Tibial nerve (tissue), 4 donors: ENCODE measurements around the gene SOCS6. TPM values are rescaled to one million over a fixed set of nuclear protein-coding genes. Genes with fewer than 3 reads are reported as not detected.
"Not testable (repeated sequence)": the region's sequence is repeated elsewhere in the genome, so short reads cannot be mapped to it uniquely, and the experiment has no call there.

Source experiments
- DNase-seq, 2 donors: peaks; one replicate each; pipeline ENCODE4 v3.0.0-alpha.2; 2019; ENCODE audit warnings: low spot score in 2 of 2
- H3K27ac ChIP-seq, 4 donors: fragments of 200-600 bp; sonication (generic) in 3 of 4; one replicate each; pipeline ENCODE4 v1.5.1; 2017 to 2019; ENCODE audit warnings: mild to moderate bottlenecking in 1 of 4
- H3K27me3 ChIP-seq, 2 donors: fragments of 200-600 bp; sonication (generic) in 1 of 2; one replicate each; pipeline versions ENCODE4 v1.5.1 to v1.6.0; 2017 to 2019
- H3K36me3 ChIP-seq, 3 donors: fragments of 200-600 bp; sonication (generic); one replicate each; pipeline ENCODE4 v1.5.1; 2018 to 2019
- H3K4me1 ChIP-seq, 4 donors: fragments of 200-600 bp; sonication (generic) in 3 of 4; one replicate each; pipeline ENCODE4 v1.5.1; 2017 to 2019
- H3K4me3 ChIP-seq, 4 donors: fragments of 200-600 bp; sonication (generic) in 3 of 4; one replicate each; pipeline ENCODE4 v1.5.1; 2017 to 2019; ENCODE audit warnings: mild to moderate bottlenecking in 1 of 4, moderate library complexity in 1 of 4
- H3K9me3 ChIP-seq, 4 donors: fragments of 200-600 bp; sonication (generic) in 3 of 4; one replicate each; pipeline ENCODE4 v1.5.1; 2017 to 2019
- CTCF ChIP-seq, 5 experiments: fragments of 200-600 bp in 3 of 5; fragments of 450-650 bp in 2 of 5; sonication (generic) in 3 of 5; IDR thresholded peaks; one replicate each; pipeline ENCODE4 v1.5.1; 2016 to 2019; ENCODE audit warnings: antibody characterized with exemption in 5 of 5, mild to moderate bottlenecking in 3 of 5, moderate library complexity in 2 of 5
- EP300 ChIP-seq, 2 donors: sonication (generic); formaldehyde crosslinking; IDR thresholded peaks; one replicate each; pipeline ENCODE4 v1.6.1; 2017; ENCODE audit warnings: antibody characterized with exemption in 2 of 2, mild to moderate bottlenecking in 1 of 2
- POLR2A ChIP-seq, 2 donors: fragments of 450-650 bp; IDR thresholded peaks; one replicate each; pipeline ENCODE4 v1.6.1; 2017; ENCODE audit warnings: antibody characterized with exemption in 2 of 2, mild to moderate bottlenecking in 2 of 2, moderate library complexity in 2 of 2
- WGBS, 2 donors: methylation state at CpG; one replicate each; pipeline ENCODE4 v1.1.5; 2018; 5-methylcytosine and 5-hydroxymethylcytosine counted together
- total RNA-seq, 4 donors: library from RNA; depleted of rRNA; stranded (reverse); fragments of >200 nt; gene quantifications; one replicate each; pipeline ENCODE4 v1.1.0, GENCODE V29; 2016

SOCS6 gene
- total RNA-seq, result 10 to 100 TPM; 12.9 to 21.8 (median 18.2) TPM

GRCh38 chr18:70288851-70289328 is at the start of gene SOCS6:
TSS of gene SOCS6 (plus strand) at chr18:70289045. CDS start at chr18:70324669, 35,624 bp downstream.
- Histone ChIP-seq H3K27me3 (no peaks in the 10 kb centered on the region), H3K27ac (peak within 1 kb of the TSS; percentile 85 to 95 (median 91)), H3K4me1 (peaks cover 0 to 37% (median 10%) of the 10 kb centered on the region in 4 donors), H3K4me3 (peak within 1 kb of the TSS; percentile 68 to 78 (median 74)), H3K9me3 (no peaks in the 10 kb centered on the region), H3K36me3 (no peaks in the 10 kb centered on the region)
- TF ChIP-seq CTCF (IDR thresholded peaks at IDR 0.05), result no peak
- TF ChIP-seq EP300 (IDR thresholded peaks at IDR 0.05), result peak in 1 of 2 donors; percentile 56
- peak in 1 of 2 donors; percentile 31 for TF ChIP-seq POLR2A (IDR thresholded peaks at IDR 0.05)
- DNase-seq, result peak in 1 of 2 donors; percentile 21
- 0 to 1% methylated on average over 4 to 18 of the region's 77 CpGs for WGBS, 2 donors

- Histone ChIP-seq H3K4me1 (peaks cover 0 to 11% (median 0%) of the 10 kb centered on the region in 4 donors), H3K36me3 (no peaks in the 10 kb centered on the region), H3K4me3 (peak overlapping the region in 1 of 4 donors; percentile 22), H3K9me3 (no peaks in the 10 kb centered on the region), H3K27me3 (no peaks in the 10 kb centered on the region), H3K27ac (peak overlapping the region in 3 of 4 donors; percentile 19 to 84 (median 74))
- DNase-seq, result no peak
- TF ChIP-seq EP300 (IDR thresholded peaks at IDR 0.05), result peak in 1 of 2 donors; percentile 26
- no peak for TF ChIP-seq POLR2A (IDR thresholded peaks at IDR 0.05)
- TF ChIP-seq CTCF (IDR thresholded peaks at IDR 0.05), result no peak
- 44 to 46% methylated on average over 13 of the region's 13 CpGs for WGBS, 2 donors
Measured at GRCh38 chr18:70243131-70243929, 45.5 kb upstream of the SOCS6 start.

GRCh38 chr18:70246061-70246466 is 42.8 kb upstream of the SOCS6 start:
- TF ChIP-seq CTCF (IDR thresholded peaks at IDR 0.05), result no peak
- TF ChIP-seq EP300 (IDR thresholded peaks at IDR 0.05), result no peak
- TF ChIP-seq POLR2A (IDR thresholded peaks at IDR 0.05), result no peak
- Histone ChIP-seq H3K27ac (peak overlapping the region in 1 of 4 donors; percentile 49), H3K27me3 (no peaks in the 10 kb centered on the region), H3K4me3 (no peak overlapping the region), H3K36me3 (no peaks in the 10 kb centered on the region), H3K4me1 (peaks cover 0 to 11% (median 0%) of the 10 kb centered on the region in 4 donors), H3K9me3 (peaks cover 0 to 3% (median 0%) of the 10 kb centered on the region in 4 donors)
- no peak for DNase-seq
- WGBS, 2 donors, result 20 to 21% methylated on average over 4 of the region's 4 CpGs

GRCh38 chr18:70249118-70249517 is 39.7 kb upstream of the SOCS6 start:
- WGBS, 2 donors, result 78 to 88% methylated on average over 5 of the region's 5 CpGs
- Histone ChIP-seq H3K4me1 (peaks cover 0 to 7% (median 0%) of the 10 kb centered on the region in 4 donors), H3K36me3 (no peaks in the 10 kb centered on the region), H3K27me3 (no peaks in the 10 kb centered on the region), H3K4me3 (no peak overlapping the region), H3K27ac (no peak overlapping the region), H3K9me3 (peaks cover 0 to 3% (median 0%) of the 10 kb centered on the region in 4 donors)
- TF ChIP-seq POLR2A (IDR thresholded peaks at IDR 0.05) (no peak), CTCF (IDR thresholded peaks at IDR 0.05) (no peak), EP300 (IDR thresholded peaks at IDR 0.05) (no peak)
- no peak for DNase-seq

GRCh38 chr18:70249861-70250260 is 39.0 kb upstream of the SOCS6 start:
- not testable (repeated sequence) for H3K27me3 ChIP-seq, H3K27ac ChIP-seq, H3K36me3 ChIP-seq, H3K9me3 ChIP-seq, H3K4me1 ChIP-seq, DNase-seq, H3K4me3 ChIP-seq
- WGBS, 2 donors, result 94 to 95% methylated on average over 18 of the region's 18 CpGs
